ENCODE measurements around the gene SPOP. TPM values are rescaled to one million over a fixed set of nuclear protein-coding genes. Genes with fewer than 3 reads are reported as not detected.

SPOP gene
- total and polyA plus RNA-seq, 9 of the 15 experiments (the other 6 are each of a cell fraction or from before 2014, with no cell fraction given), result 34.2 to 65.9 (median 39.7) TPM

DNA sequence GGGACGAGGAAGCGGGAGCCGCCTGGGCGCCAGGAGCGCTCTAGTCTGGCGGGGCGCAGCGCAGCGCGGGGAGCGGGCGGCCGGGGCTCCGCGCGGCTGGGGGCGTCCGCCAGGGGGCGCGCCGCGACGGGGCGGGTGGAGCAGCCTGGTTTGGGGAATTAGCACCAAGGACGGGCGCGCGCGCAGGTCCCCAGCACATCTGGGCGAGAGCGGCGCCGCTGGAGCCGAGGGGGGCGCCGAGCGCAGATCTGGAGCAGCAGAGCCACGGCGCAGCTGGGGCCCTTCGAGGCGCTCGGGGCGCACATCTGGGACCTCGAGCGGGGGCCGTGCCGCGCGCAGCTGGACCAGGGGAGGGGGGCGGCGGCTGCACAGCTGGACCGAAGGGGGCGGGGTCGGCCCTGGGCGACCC, 102.2 kb downstream of the SPOP start, which contains the start of gene NXPH3 (continued):
- 0 out of 2 replicates have a peak, but pooled peaks have one; percentile 38 for TF ChIP-seq ETS1 (conservative IDR thresholded peaks at IDR 0.05; ENCODE audit: control insufficient read depth, low read depth, low read length)
- TF ChIP-seq ZNF24 (IDR thresholded peaks at IDR 0.05), result peak; percentile 70; the same call in 1 of the 2 replicates
- no peak for TF ChIP-seq TEAD2 (tag; IDR thresholded peaks at IDR 0.05)
- peak; percentile 49 for TF ChIP-seq CCNT2 (IDR thresholded peaks at IDR 0.05; ENCODE audit: borderline replicate concordance, extremely low read depth, insufficient read length, low read depth, low read length)
- no peak for TF ChIP-seq FOXA1 (IDR thresholded peaks at IDR 0.05; ENCODE audit: borderline replicate concordance)
- TF ChIP-seq ZNF263 (CRISPR knock-in tag; IDR thresholded peaks at IDR 0.05; ENCODE audit: borderline replicate concordance), result no peak
- TF ChIP-seq GATA2 (CRISPR knock-in tag; IDR thresholded peaks at IDR 0.05), result no peak
- TF ChIP-seq ZNF655 (CRISPR knock-in tag; IDR thresholded peaks at IDR 0.05), result no peak
- no peak for TF ChIP-seq SOX6 (IDR thresholded peaks at IDR 0.05)
- TF ChIP-seq KLF10 (CRISPR knock-in tag; IDR thresholded peaks at IDR 0.05), result no peak
- TF ChIP-seq SMAD1 (IDR thresholded peaks at IDR 0.05; ENCODE audit: low read depth, low read length, partially characterized antibody), result no peak
- no peak for TF ChIP-seq NR4A1 (CRISPR knock-in tag; IDR thresholded peaks at IDR 0.05)
- no peak for TF ChIP-seq NR4A1 (tag; IDR thresholded peaks at IDR 0.05)
- no peak for TF ChIP-seq TGIF2 (CRISPR knock-in tag; IDR thresholded peaks at IDR 0.05)
- no peak for TF ChIP-seq ARNT (IDR thresholded peaks at IDR 0.05)
- TF ChIP-seq, protein P1, sequence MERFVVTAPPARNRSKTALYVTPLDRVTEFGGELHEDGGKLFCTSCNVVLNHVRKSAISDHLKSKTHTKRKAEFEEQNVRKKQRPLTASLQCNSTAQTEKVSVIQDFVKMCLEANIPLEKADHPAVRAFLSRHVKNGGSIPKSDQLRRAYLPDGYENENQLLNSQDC (CRISPR knock-in tag; IDR thresholded peaks at IDR 0.05), result no peak
- TF ChIP-seq POLR2AphosphoS5 (IDR thresholded peaks at IDR 0.05; ENCODE audit: control insufficient read depth, insufficient read depth, low read depth, low read length), result no peak
- TF ChIP-seq ARID3B (CRISPR knock-in tag; IDR thresholded peaks at IDR 0.05; ENCODE audit: borderline replicate concordance), result no peak
- TF ChIP-seq MCM2 (IDR thresholded peaks at IDR 0.05; ENCODE audit: low read depth), result no peak
- no peak for TF ChIP-seq CBFB (CRISPR knock-in tag; IDR thresholded peaks at IDR 0.05)
- no peak for TF ChIP-seq ZNF639 (CRISPR knock-in tag; conservative IDR thresholded peaks at IDR 0.05 in 1 of 2, IDR thresholded peaks at IDR 0.05 in 1 of 2)
